ENCODE results near the gene KPRP. TPM values are rescaled to one million over a fixed set of nuclear protein-coding genes. Genes with fewer than 3 reads are reported as not detected.

The KPRP gene
- total RNA-seq (not detected in 2 replicates), polyA plus RNA-seq (not detected in 2 replicates)

DNA sequence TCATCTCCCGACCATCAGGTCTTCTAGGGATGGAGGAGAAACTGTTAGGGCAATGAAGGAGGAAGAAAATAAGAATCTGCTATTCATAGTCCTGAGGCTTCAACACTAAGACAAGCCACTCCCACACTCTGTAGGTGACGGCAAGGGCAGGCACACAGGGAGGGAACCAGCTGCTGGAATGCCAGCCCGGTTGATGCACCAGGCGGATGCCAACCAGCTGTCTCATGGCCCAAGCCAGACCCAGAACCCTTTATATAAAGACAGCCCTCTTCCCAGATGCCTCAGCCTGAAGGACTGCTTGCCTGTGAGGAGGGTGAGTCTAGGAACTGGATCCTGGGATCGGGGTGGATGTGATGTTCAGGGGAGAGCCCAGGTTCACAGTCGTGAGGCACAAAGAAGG is at the start of gene KPRP:
KPRP (plus strand) TSS at position 279 of the 400 bp plus-strand sequence. CDS start 1,564 bp downstream, outside the sequence.
- no peaks in the 10 kb centered on the region for H3K36me3 ChIP-seq
- H3K4me1 ChIP-seq (ENCODE audit: low read depth) = no peaks in the 10 kb centered on the region
- no peak within 1 kb of the TSS for H3K4me3 ChIP-seq
- H3K27ac ChIP-seq = no peak within 1 kb of the TSS
- DNase-seq (ENCODE audit: low read depth in 1 of 2, low spot score in 1 of 2) = no peak
- H3K27me3 ChIP-seq = no peaks in the 10 kb centered on the region
- H3K9me3 ChIP-seq (ENCODE audit: low read depth) = no peaks in the 10 kb centered on the region
- TF ChIP-seq, protein P1, sequence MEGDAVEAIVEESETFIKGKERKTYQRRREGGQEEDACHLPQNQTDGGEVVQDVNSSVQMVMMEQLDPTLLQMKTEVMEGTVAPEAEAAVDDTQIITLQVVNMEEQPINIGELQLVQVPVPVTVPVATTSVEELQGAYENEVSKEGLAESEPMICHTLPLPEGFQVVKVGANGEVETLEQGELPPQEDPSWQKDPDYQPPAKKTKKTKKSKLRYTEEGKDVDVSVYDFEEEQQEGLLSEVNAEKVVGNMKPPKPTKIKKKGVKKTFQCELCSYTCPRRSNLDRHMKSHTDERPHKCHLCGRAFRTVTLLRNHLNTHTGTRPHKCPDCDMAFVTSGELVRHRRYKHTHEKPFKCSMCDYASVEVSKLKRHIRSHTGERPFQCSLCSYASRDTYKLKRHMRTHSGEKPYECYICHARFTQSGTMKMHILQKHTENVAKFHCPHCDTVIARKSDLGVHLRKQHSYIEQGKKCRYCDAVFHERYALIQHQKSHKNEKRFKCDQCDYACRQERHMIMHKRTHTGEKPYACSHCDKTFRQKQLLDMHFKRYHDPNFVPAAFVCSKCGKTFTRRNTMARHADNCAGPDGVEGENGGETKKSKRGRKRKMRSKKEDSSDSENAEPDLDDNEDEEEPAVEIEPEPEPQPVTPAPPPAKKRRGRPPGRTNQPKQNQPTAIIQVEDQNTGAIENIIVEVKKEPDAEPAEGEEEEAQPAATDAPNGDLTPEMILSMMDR (IDR thresholded peaks at IDR 0.05; ENCODE audit: low read depth, low read length) = no peak

GRCh38 chr1:152718238-152718637 is 39.6 kb upstream of the KPRP start:
- no peaks in the 10 kb centered on the region for H3K9me3 ChIP-seq (ENCODE audit: low read depth)
- H3K36me3 ChIP-seq = no peaks in the 10 kb centered on the region
- H3K27ac ChIP-seq = no peak overlapping the region
- no peaks in the 10 kb centered on the region for H3K27me3 ChIP-seq
- no peaks in the 10 kb centered on the region for H3K4me1 ChIP-seq (ENCODE audit: low read depth)
- no peak overlapping the region for H3K4me3 ChIP-seq
- TF ChIP-seq, protein P1 (IDR thresholded peaks at IDR 0.05; ENCODE audit: low read depth, low read length) = no peak
- no peak for DNase-seq (ENCODE audit: low read depth in 1 of 2, low spot score in 1 of 2)

GRCh38 chr1:152725261-152725660 is 32.6 kb upstream of the KPRP start:
- Histone ChIP-seq H3K27ac (no peak overlapping the region), H3K9me3 (ENCODE audit: low read depth) (no peaks in the 10 kb centered on the region), H3K4me1 (ENCODE audit: low read depth) (no peaks in the 10 kb centered on the region), H3K4me3 (no peak overlapping the region), H3K36me3 (no peaks in the 10 kb centered on the region), H3K27me3 (no peaks in the 10 kb centered on the region)
- no peak for DNase-seq (ENCODE audit: low read depth in 1 of 2, low spot score in 1 of 2)
- TF ChIP-seq, protein P1 (IDR thresholded peaks at IDR 0.05; ENCODE audit: low read depth, low read length) = no peak

DNA sequence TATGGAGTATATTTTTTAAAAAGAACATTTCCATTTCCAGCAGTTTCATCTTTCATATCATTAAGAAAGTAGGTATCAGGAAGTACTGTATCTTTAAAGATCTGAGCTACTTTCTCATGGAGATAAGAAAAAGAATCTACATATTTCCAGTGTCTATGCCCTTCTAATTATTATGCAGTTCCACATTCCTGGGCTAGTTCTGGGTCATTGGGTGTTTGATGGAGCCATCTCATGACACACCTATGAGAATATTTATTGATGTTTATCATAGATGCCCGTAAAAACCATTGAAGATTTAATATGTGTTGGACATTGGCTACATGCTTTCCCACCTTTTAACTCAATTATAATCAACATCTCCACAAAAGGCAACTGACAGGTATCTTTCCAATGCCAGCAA is 28.8 kb upstream of the KPRP start:
- H3K36me3 ChIP-seq = no peaks in the 10 kb centered on the region
- no peak overlapping the region for H3K27ac ChIP-seq
- TF ChIP-seq, protein P1 (IDR thresholded peaks at IDR 0.05; ENCODE audit: low read depth, low read length) = no peak
- no peak overlapping the region for H3K4me3 ChIP-seq
- H3K9me3 ChIP-seq (ENCODE audit: low read depth) = no peaks in the 10 kb centered on the region
- no peaks in the 10 kb centered on the region for H3K27me3 ChIP-seq
- H3K4me1 ChIP-seq (ENCODE audit: low read depth) = no peaks in the 10 kb centered on the region
- DNase-seq (ENCODE audit: low read depth in 1 of 2, low spot score in 1 of 2) = no peak

DNA sequence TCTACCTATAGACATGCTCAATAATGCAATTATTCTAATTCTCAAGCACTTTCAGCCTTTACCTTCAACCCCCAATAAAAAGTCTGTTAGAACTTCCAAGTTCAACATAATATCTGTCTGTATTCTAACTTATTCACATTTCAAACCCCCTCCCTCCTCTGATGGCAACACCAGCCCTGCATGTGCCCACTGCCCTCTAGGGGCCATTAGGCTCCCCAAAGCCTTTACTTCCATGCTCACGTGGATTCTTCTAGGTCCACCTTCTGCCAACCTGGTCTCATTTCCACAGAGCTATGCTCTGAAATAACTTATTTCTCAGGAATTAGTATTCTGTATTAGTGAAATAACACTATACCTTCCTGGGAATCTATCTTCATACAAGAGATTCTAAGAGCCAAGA is 22.2 kb upstream of the KPRP start:
- TF ChIP-seq, protein P1 (IDR thresholded peaks at IDR 0.05; ENCODE audit: low read depth, low read length) = no peak

DNA sequence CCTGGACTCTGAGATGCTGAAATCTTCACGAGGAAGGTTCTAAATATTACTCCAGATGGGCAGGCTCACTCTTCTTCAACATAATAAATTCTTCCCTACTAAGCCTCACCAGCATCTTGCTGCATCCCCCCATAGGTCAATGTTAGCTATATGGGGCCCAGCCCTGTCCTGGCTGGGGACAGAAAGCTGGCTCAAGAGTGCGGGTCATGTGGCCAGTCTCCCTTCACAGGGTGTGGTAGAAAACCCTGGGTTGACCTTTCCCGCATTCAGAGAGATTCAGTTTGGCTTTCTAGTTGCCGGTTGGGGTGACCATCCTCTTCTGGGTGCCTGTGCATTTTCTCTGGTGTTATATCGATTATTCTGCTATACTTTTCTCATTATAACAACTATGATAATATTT is 19.8 kb upstream of the KPRP start:
- TF ChIP-seq, protein P1 (IDR thresholded peaks at IDR 0.05; ENCODE audit: low read depth, low read length) = no peak
- H3K27me3 ChIP-seq = no peaks in the 10 kb centered on the region
- no peak overlapping the region for H3K4me3 ChIP-seq
- H3K36me3 ChIP-seq = no peaks in the 10 kb centered on the region
- no peaks in the 10 kb centered on the region for H3K9me3 ChIP-seq (ENCODE audit: low read depth)
- no peak for DNase-seq (ENCODE audit: low read depth in 1 of 2, low spot score in 1 of 2)
- H3K27ac ChIP-seq = no peak overlapping the region
- H3K4me1 ChIP-seq (ENCODE audit: low read depth) = no peaks in the 10 kb centered on the region

More for the DNA sequence above, 22.2 kb upstream of the KPRP start:
- H3K9me3 ChIP-seq (ENCODE audit: low read depth) = no peaks in the 10 kb centered on the region
- H3K27me3 ChIP-seq = no peaks in the 10 kb centered on the region
- H3K27ac ChIP-seq = no peak overlapping the region
- H3K4me3 ChIP-seq = no peak overlapping the region
- H3K4me1 ChIP-seq (ENCODE audit: low read depth) = no peaks in the 10 kb centered on the region
- no peak for DNase-seq (ENCODE audit: low read depth in 1 of 2, low spot score in 1 of 2)
- no peaks in the 10 kb centered on the region for H3K36me3 ChIP-seq

All from cardiac muscle cell (in vitro differentiated cells and primary cell).